ENCODE data around the gene TMEM130.

- TF ChIP-seq CTCF (IDR thresholded peaks at IDR 0.05; ENCODE audit: borderline replicate concordance, extremely low read depth, low read length, poor library complexity, severe bottlenecking) = no peak
- TF ChIP-seq EZH2 (IDR thresholded peaks at IDR 0.05; ENCODE audit: borderline replicate concordance, low read depth, low read length, severe bottlenecking) = no peak
Measured at GRCh38 chr7:98815313-98815712, 54.5 kb downstream of the TMEM130 start.

All from DND-41 (cell line).